PC-3 (cell line): Measurements from ENCODE around the gene SUPT7L. TPM values are rescaled to one million over a fixed set of nuclear protein-coding genes. Genes with fewer than 3 reads are reported as not detected.
A peak's percentile ranks its signal among the peaks of the same experiment; 100 is the strongest.

Experiments
- ATAC-seq: fragments of 200-7000 bp; cut with Tn5 transposase; 2 replicates; pipeline ENCODE4 v1.9.1; 2020; ENCODE audit warnings: mild to moderate bottlenecking, moderate library complexity
- BruUV-seq: library from RNA; stranded (reverse); fragments of 400-500 nt; replicated peaks from 2 replicates; lab custom pipeline; 2021; lab: Mats Ljungman, UMichigan
- CTCF ChIA-PET: fragments of 300-600 bp; sonication (Branson Sonifier 250); formaldehyde crosslinking; loops from one replicate; lab custom pipeline; 2022; ENCODE audit warnings: antibody characterized with exemption; lab: Charles Lee
- POLR2A ChIA-PET: fragments of 300-600 bp; sonication (Branson Sonifier 250); formaldehyde crosslinking; loops from one replicate; lab custom pipeline; 2022; ENCODE audit warnings: antibody characterized with exemption; ENCODE audit not compliant: unreplicated experiment; lab: Charles Lee
- DNase-seq: peaks from one replicate; pipeline ENCODE4 v3.0.0-alpha.2; 2015
- H2AFZ ChIP-seq: fragments of 300-600 bp; sonication (generic); 2 replicates; pipeline ENCODE4 v1.6.0; 2016; ENCODE audit warnings: antibody characterized with exemption, low read length
- H3F3A ChIP-seq: fragments of 300-600 bp; sonication (generic); one replicate; pipeline ENCODE4 v1.6.0; 2017; ENCODE audit warnings: antibody characterized with exemption, low read length, control low read depth, mild to moderate bottlenecking; ENCODE audit not compliant: unreplicated experiment
- H3K27ac ChIP-seq: fragments of 300-600 bp; sonication (generic); 2 replicates; pipeline ENCODE4 v1.5.1; 2016; ENCODE audit warnings: mild to moderate bottlenecking, low read length
- H3K27me3 ChIP-seq: fragments of 300-600 bp; sonication (generic); 2 replicates; pipeline ENCODE4 v1.6.1; 2016; ENCODE audit warnings: low read length, mixed read lengths
- H3K36me3 ChIP-seq: fragments of 300-600 bp; sonication (generic); 2 replicates; pipeline ENCODE4 v1.6.1; 2016; ENCODE audit warnings: low read depth, mixed run types, low read length, mixed read lengths
- H3K4me1 ChIP-seq: fragments of 300-600 bp; sonication (generic); 2 replicates; pipeline ENCODE4 v1.5.1; 2016; ENCODE audit warnings: low read length; ENCODE audit not compliant: insufficient read depth
- H3K4me2 ChIP-seq: fragments of 300-600 bp; sonication (generic); 2 replicates; pipeline ENCODE4 v1.6.0; 2016; ENCODE audit warnings: low read length
- H3K4me3 ChIP-seq: fragments of 300-600 bp; sonication (generic); 2 replicates; pipeline ENCODE4 v1.5.1; 2016; ENCODE audit warnings: mild to moderate bottlenecking, low read length, mixed read lengths
- H3K79me2 ChIP-seq: fragments of 300-600 bp; sonication (generic); 2 replicates; pipeline ENCODE4 v1.6.1; 2017; ENCODE audit warnings: low read length, mixed read lengths
- H3K9ac ChIP-seq: fragments of 300-600 bp; sonication (generic); 2 replicates; pipeline ENCODE4 v1.6.0; 2016; ENCODE audit warnings: mild to moderate bottlenecking, low read length
- H3K9me2 ChIP-seq: fragments of 300-600 bp; sonication (generic); replicated peaks from 2 replicates; pipeline ENCODE4 v1.6.1; 2016; ENCODE audit warnings: mixed run types, low read length, mixed read lengths
- H3K9me3 ChIP-seq: fragments of 300-600 bp; sonication (generic); 2 replicates; pipeline ENCODE4 v1.6.1; 2016; ENCODE audit warnings: low read length, mixed read lengths
- H4K20me1 ChIP-seq: fragments of 300-600 bp; sonication (generic); 2 replicates; pipeline ENCODE4 v1.6.1; 2016; ENCODE audit warnings: low read length, mixed read lengths
- EZH2 ChIP-seq: fragments of 300-600 bp; sonication (generic); IDR thresholded peaks from one replicate; pipeline ENCODE4 v1.6.1; 2017; ENCODE audit warnings: antibody characterized with exemption, mild to moderate bottlenecking, low read length; ENCODE audit not compliant: unreplicated experiment
- EZH2phosphoT487 ChIP-seq: fragments of 300-600 bp; sonication (generic); IDR thresholded peaks from 2 replicates; pipeline ENCODE4 v1.6.1; 2018; ENCODE audit warnings: mild to moderate bottlenecking, antibody characterized with exemption, low read length, borderline replicate concordance
- intact Hi-C: fragments of 100-400 bp; cut with micrococcal nuclease; formaldehyde crosslinking; loops from 2 replicates; pipeline ENCODE4 v1.9.0; 2023
- total RNA-seq: library from RNA; depleted of rRNA; stranded (reverse); fragments of >200 nt; gene quantifications from 2 replicates; pipeline ENCODE4 v1.2.3, GENCODE V29; 2014
- TF ChIP-seq, protein P1 (sequence below): fragments of 300-600 bp; sonication (generic); conservative IDR thresholded peaks from 2 replicates; pipeline ENCODE4 v1.5.1; 2017; ENCODE audit warnings: antibody characterized with exemption, low read depth, mild to moderate bottlenecking, low read length

The SUPT7L gene
- total RNA-seq, 1 experiment from 2014 or later: 23.4 TPM

DNA sequence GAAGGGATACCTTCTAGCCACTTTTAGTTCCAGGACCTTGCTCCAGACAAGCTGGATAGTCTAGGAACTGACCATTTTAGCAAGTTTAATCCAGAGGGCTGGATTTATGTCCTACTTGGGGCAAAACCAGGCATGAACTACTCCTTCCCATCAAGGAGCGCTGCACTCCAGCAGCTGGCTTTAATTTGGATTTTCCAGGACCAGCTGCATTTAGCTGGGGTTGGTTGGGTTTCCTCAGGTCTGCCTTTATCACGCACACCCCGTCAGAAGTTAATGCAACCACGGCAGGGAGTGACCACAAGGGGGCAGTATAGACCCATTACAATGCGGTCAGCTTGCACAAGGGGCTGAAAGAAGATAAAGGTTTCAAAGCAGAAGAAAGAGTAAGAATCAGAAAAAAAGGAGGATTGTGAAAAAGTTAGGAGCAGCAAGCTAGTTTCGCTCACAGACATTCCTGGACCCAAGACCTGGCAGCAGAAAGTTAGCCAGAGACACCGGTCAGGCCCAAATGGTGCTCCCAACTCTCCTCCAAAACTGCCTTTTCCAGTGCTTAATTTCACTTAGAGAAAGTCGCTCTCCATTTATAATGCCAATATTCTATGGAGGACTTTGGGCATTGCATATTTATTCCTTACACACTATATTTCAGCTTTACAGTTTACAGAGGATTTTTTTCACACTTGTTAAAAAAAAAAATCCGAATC lies 40.4 kb upstream of the SUPT7L start:
- Histone ChIP-seq H3F3A (peaks cover 5% of the 10 kb centered on the region), H3K27ac (no peak overlapping the region), H3K4me1 (peaks cover 30% of the 10 kb centered on the region), H3K27me3 (no peaks in the 10 kb centered on the region), H3K4me3 (no peak overlapping the region), H2AFZ (peak overlapping the region; percentile 37), H3K36me3 (no peaks in the 10 kb centered on the region), H3K9ac (no peak overlapping the region), H4K20me1 (no peaks in the 10 kb centered on the region), H3K4me2 (no peak overlapping the region; the same call in 1 of the 2 replicates), H3K79me2 (no peaks in the 10 kb centered on the region), H3K9me3 (no peaks in the 10 kb centered on the region), H3K9me2 (no peaks in the 10 kb centered on the region)
- DNase-seq (peak; percentile 94), ATAC-seq (peak; percentile 62)
- no TSS peak for BruUV-seq
- intact Hi-C loops: loop anchor here (1.0 to 10.0 kb wide), 4 partner anchors 71 to 861 kb away; partner anchors contain the start of gene MRPL33
- POLR2A ChIA-PET: interaction anchor here (0.7 kb wide), 1 partner anchor 567 kb away, joined by 6 read pairs; no protein-coding TSS in a partner anchor
- TF ChIP-seq EZH2phosphoT487: no peak
- TF ChIP-seq, protein P1, sequence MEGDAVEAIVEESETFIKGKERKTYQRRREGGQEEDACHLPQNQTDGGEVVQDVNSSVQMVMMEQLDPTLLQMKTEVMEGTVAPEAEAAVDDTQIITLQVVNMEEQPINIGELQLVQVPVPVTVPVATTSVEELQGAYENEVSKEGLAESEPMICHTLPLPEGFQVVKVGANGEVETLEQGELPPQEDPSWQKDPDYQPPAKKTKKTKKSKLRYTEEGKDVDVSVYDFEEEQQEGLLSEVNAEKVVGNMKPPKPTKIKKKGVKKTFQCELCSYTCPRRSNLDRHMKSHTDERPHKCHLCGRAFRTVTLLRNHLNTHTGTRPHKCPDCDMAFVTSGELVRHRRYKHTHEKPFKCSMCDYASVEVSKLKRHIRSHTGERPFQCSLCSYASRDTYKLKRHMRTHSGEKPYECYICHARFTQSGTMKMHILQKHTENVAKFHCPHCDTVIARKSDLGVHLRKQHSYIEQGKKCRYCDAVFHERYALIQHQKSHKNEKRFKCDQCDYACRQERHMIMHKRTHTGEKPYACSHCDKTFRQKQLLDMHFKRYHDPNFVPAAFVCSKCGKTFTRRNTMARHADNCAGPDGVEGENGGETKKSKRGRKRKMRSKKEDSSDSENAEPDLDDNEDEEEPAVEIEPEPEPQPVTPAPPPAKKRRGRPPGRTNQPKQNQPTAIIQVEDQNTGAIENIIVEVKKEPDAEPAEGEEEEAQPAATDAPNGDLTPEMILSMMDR: peak; percentile 96
- CTCF ChIA-PET: interaction anchor here (0.5 to 1.1 kb wide), 6 partner anchors 9 to 692 kb away, joined by 3 to 6 read pairs (median 4); no protein-coding TSS in a partner anchor

DNA sequence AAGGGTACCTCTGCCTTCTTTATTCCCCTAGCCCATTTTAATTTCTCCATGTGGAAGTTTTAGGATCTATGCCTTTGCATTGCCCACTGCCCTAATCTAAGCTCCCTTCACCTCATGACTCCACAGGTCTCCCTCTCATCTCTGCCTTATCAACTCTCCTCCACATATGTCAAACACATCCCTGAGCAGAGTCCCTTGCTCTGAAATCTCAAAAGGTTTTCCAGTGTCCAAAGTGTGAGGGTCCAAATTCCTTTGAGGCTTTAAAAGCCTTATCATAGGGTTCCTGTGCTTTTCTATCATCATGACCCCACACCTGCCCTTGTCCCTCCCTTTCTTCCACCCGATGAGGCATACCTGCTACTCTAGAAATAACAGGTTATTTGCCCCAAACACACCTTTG lies 38.9 kb upstream of the SUPT7L start:
- intact Hi-C loops: loop anchor here (10.0 kb wide), 3 partner anchors 72 to 862 kb away; partner anchors contain the start of gene MRPL33

More for the DNA sequence above, 38.9 kb upstream of the SUPT7L start:
- H3K27me3 ChIP-seq: no peaks in the 10 kb centered on the region
- H3K4me3 ChIP-seq: no peak overlapping the region
- TF ChIP-seq, protein P1: no peak
- TF ChIP-seq EZH2 (no peak), EZH2phosphoT487 (no peak)
- no peak overlapping the region for H3K9ac ChIP-seq
- ChIA-PET POLR2A (interaction anchor here (0.6 kb wide), 1 partner anchor 253 kb away, joined by 3 read pairs; no protein-coding TSS in a partner anchor), CTCF (no interaction called here)
- ATAC-seq: no peak
- H3K27ac ChIP-seq: no peak overlapping the region
- peaks cover 5% of the 10 kb centered on the region for H3F3A ChIP-seq
- H3K4me1 ChIP-seq: peaks cover 30% of the 10 kb centered on the region
- no peaks in the 10 kb centered on the region for H4K20me1 ChIP-seq
- H2AFZ ChIP-seq: no peak overlapping the region
- H3K9me2 ChIP-seq: no peaks in the 10 kb centered on the region
- H3K9me3 ChIP-seq: no peaks in the 10 kb centered on the region
- no peak overlapping the region for H3K4me2 ChIP-seq
- no peak for DNase-seq
- H3K79me2 ChIP-seq: no peaks in the 10 kb centered on the region
- H3K36me3 ChIP-seq: no peaks in the 10 kb centered on the region
- no TSS peak for BruUV-seq
